OCI-LY3 (cell line): ENCODE data around the gene DNTTIP2.

ENCODE experiments used
- H2AFZ ChIP-seq: fragments of 200-600, 300-600 bp; shearing (Covaris generic); 2 replicates; pipeline ENCODE4 v1.6.0; 2014; ENCODE audit warnings: antibody characterized with exemption, low read depth, low read length
- H3K27ac ChIP-seq: fragments of 200-600, 300-600 bp; sonication (generic); 2 replicates; pipeline ENCODE4 v1.5.1; 2014; ENCODE audit warnings: mild to moderate bottlenecking, low read length, moderate library complexity, mixed read lengths
- H3K27me3 ChIP-seq: fragments of 200-600, 300-600 bp; sonication (generic); 2 replicates; pipeline ENCODE4 v1.6.1; 2014; ENCODE audit warnings: low read depth, low read length, mixed read lengths
- H3K36me3 ChIP-seq: fragments of 200-600, 300-600 bp; sonication (generic); replicated peaks from 2 replicates; pipeline ENCODE3; 2014; ENCODE audit warnings: low read depth, low read length, mixed read lengths
- H3K4me1 ChIP-seq: fragments of 300-600, 200-600 bp; sonication (generic); 2 replicates; pipeline ENCODE4 v1.6.1; 2014; ENCODE audit warnings: low read length, mixed read lengths
- H3K4me2 ChIP-seq: fragments of 200-600, 300-600 bp; sonication (generic); 2 replicates; pipeline ENCODE4 v1.6.1; 2014; ENCODE audit warnings: low read length, mixed read lengths
- H3K4me3 ChIP-seq: fragments of 300-600, 200-600 bp; sonication (generic); 2 replicates; pipeline ENCODE4 v1.5.1; 2014; ENCODE audit warnings: antibody characterized with exemption, mild to moderate bottlenecking, low read length, moderate library complexity
- H3K79me2 ChIP-seq: fragments of 300-600, 200-600 bp; shearing (Covaris generic); 2 replicates; pipeline ENCODE4 v1.6.1; 2014; ENCODE audit warnings: mild to moderate bottlenecking, low read length, mixed read lengths
- H3K9ac ChIP-seq: fragments of 300-600, 200-600 bp; shearing (Covaris generic); 2 replicates; pipeline ENCODE4 v1.6.0; 2014; ENCODE audit warnings: mild to moderate bottlenecking, low read length, moderate library complexity
- H3K9me3 ChIP-seq: fragments of 200-600, 300-600 bp; shearing (Covaris generic); 2 replicates; pipeline ENCODE4 v1.6.1; 2014; ENCODE audit warnings: low read length, mixed read lengths; ENCODE audit not compliant: insufficient read depth
- H4K20me1 ChIP-seq: fragments of 200-600, 300-600 bp; sonication (generic); 2 replicates; pipeline ENCODE4 v1.6.1; 2016; ENCODE audit warnings: low read length, mixed read lengths; ENCODE audit not compliant: insufficient read depth
- EZH2phosphoT487 ChIP-seq: fragments of 200-600 bp; shearing (Covaris generic); IDR thresholded peaks from 2 replicates; pipeline ENCODE4 v1.6.1; 2018; ENCODE audit warnings: antibody characterized with exemption, mixed run types, low read depth
- TF ChIP-seq, protein P1 (sequence below): fragments of 200-600, 300-600 bp; sonication (generic); IDR thresholded peaks from 2 replicates; pipeline ENCODE4 v1.5.1; 2014; ENCODE audit warnings: antibody characterized with exemption, low read length, low read depth

Gene DNTTIP2

DNA sequence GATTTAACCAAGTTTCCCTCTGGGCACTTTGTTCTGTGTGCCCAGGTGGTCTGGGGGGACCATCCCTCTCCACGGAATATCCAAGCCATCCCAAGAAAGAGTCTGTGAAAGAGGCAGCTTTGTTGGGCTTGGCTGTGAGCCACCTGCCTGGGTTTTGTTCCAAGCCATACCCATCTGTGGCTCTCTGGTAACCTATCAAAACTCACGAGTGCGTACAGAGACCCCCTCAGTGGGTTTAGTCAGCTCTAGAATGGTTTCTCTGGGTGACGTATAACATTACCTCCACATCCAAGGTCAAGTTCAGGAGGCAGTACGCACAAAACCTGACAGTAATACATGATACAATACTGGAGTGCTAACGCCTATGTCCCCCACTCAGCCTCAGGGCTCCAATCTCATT lies 54.2 kb downstream of the DNTTIP2 start:
- Histone ChIP-seq H3K4me2 (no peak overlapping the region), H3K4me1 (peaks cover 9% of the 10 kb centered on the region), H3K9me3 (no peaks in the 10 kb centered on the region), H4K20me1 (no peaks in the 10 kb centered on the region), H3K27ac (no peak overlapping the region), H3K9ac (no peak overlapping the region), H3K27me3 (no peaks in the 10 kb centered on the region), H2AFZ (no peak overlapping the region), H3K4me3 (no peak overlapping the region), H3K79me2 (no peaks in the 10 kb centered on the region), H3K36me3 (no peaks in the 10 kb centered on the region)
- no peak for TF ChIP-seq EZH2phosphoT487
- TF ChIP-seq, protein P1, sequence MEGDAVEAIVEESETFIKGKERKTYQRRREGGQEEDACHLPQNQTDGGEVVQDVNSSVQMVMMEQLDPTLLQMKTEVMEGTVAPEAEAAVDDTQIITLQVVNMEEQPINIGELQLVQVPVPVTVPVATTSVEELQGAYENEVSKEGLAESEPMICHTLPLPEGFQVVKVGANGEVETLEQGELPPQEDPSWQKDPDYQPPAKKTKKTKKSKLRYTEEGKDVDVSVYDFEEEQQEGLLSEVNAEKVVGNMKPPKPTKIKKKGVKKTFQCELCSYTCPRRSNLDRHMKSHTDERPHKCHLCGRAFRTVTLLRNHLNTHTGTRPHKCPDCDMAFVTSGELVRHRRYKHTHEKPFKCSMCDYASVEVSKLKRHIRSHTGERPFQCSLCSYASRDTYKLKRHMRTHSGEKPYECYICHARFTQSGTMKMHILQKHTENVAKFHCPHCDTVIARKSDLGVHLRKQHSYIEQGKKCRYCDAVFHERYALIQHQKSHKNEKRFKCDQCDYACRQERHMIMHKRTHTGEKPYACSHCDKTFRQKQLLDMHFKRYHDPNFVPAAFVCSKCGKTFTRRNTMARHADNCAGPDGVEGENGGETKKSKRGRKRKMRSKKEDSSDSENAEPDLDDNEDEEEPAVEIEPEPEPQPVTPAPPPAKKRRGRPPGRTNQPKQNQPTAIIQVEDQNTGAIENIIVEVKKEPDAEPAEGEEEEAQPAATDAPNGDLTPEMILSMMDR, result no peak

DNA sequence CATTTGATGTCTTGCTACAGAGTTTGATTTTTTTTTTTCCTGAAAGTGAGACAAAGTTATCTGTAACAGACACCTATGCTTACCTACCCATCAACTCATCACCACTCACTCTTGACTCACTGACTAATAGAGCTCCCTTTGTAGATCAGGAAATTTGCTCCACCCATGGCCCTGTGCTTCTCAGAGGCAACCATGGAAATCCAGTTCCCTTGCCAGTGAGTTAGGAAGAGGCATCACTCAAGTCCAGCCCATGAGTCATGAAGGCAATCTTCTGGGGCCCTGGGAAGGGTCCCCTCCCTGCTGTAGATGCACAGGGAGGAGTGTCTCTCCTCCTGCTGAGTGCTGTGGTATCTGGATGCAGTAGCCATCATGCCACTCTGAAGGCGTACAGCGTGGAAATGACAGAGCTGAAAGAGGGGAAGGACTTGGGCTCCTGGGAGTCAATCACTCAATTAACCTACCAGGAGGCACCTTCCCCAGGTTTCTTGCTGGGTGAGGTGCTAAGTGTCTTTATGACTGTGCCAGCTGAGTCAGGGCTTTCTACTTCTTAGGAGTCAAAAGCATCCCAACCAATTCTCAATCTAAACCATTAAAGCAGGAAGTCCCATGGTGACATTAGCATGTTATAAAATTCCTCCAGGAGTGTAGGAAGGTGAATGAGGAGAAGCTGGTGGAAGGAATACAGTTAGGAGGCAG lies 56.1 kb downstream of the DNTTIP2 start:
- peaks cover 13% of the 10 kb centered on the region for H3K4me1 ChIP-seq
- TF ChIP-seq, protein P1, result no peak
- TF ChIP-seq EZH2phosphoT487, result no peak
- no peak overlapping the region for H3K4me2 ChIP-seq
- no peaks in the 10 kb centered on the region for H3K27me3 ChIP-seq
- no peaks in the 10 kb centered on the region for H4K20me1 ChIP-seq
- no peak overlapping the region for H3K4me3 ChIP-seq
- no peak overlapping the region for H3K9ac ChIP-seq
- no peak overlapping the region for H3K27ac ChIP-seq
- H2AFZ ChIP-seq, result no peak overlapping the region
- no peaks in the 10 kb centered on the region for H3K79me2 ChIP-seq
- H3K9me3 ChIP-seq, result no peaks in the 10 kb centered on the region
- no peaks in the 10 kb centered on the region for H3K36me3 ChIP-seq

DNA sequence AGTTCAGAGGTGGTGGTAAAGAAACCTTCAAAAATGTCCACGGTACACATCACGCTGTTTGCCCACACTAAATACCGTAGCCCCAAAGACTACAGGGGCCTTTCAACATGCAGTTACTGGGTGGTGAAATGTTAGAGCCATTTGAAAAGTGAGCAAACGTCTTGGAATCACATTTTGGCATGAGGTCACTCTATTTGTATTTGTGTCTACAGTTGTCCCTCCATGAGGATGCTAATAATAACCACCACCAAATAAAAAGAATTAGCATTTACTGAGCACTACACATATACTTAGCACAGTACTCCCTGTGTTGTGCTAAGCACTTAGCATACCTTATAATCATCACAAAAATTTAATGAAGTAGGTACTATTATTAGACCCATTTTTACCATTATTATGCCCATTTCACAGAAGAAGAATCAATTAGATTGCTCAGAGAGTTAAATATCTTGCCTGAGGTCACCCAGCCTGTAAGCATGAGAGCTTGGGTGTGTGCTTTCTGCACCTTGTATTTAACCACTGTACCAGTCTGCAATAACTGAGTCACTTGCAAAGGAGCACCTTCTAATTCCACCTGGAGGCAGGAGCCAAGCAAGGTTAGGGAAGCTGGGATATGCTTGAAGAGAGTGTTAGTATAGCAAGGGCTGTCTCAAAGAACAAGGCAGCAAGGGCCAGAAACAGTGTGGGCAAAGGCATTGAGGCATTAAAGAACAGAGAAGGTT lies 57.4 kb downstream of the DNTTIP2 start:
- H3K27ac ChIP-seq, result no peak overlapping the region
- H4K20me1 ChIP-seq, result no peaks in the 10 kb centered on the region
- no peak overlapping the region for H3K4me3 ChIP-seq
- H3K79me2 ChIP-seq, result no peaks in the 10 kb centered on the region
- H3K27me3 ChIP-seq, result no peaks in the 10 kb centered on the region
- no peak for TF ChIP-seq EZH2phosphoT487
- TF ChIP-seq, protein P1, result no peak
- no peak overlapping the region for H2AFZ ChIP-seq
- no peak overlapping the region for H3K9ac ChIP-seq
- no peaks in the 10 kb centered on the region for H3K9me3 ChIP-seq
- peaks cover 18% of the 10 kb centered on the region for H3K4me1 ChIP-seq
- H3K4me2 ChIP-seq, result no peak overlapping the region
- H3K36me3 ChIP-seq, result no peaks in the 10 kb centered on the region

DNA sequence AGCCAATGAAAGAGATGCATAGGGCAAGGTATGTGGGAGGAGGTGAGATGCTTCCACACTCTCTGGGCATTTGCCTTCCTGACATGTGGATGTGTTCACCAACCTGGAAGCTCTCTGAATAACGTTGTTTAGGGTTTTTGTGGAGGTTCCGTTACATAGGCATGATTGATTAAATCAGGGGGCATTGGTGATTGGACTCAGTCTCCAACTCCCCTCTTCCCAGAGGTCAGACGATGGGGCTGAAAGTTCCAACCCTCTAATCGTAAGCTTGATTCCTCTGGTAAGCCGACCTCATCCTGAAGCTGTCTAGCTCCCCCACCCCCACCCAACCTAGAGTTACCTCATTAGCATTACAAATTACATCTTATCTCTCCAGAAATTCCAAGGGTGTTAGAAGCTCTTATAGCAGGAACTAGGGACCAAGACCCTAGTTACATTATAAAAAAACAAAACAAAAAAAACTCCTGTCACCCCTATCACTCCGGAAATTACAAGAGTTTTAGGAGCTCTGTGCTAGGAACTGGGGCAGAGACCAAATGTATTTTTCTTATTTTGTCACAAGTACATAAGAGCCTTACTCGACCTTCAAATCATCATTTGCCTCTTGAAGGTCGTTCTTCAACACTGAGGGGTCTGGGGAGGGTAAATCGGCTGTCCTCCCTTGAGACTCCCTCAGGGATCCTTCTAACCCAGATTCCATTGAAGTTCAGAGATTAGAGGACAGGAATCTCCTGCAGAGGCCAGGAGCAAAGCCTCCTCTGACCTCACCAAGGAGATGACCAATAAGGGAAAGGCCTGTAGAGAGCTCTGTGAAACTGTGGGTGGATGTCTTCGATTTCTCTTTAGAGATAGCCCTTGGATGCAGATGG lies 58.2 kb downstream of the DNTTIP2 start:
- no peaks in the 10 kb centered on the region for H4K20me1 ChIP-seq
- H3K27me3 ChIP-seq, result no peaks in the 10 kb centered on the region
- no peak overlapping the region for H3K9ac ChIP-seq
- no peak overlapping the region for H3K27ac ChIP-seq
- no peaks in the 10 kb centered on the region for H3K79me2 ChIP-seq
- H3K4me1 ChIP-seq, result peaks cover 18% of the 10 kb centered on the region
- no peak overlapping the region for H3K4me2 ChIP-seq
- no peaks in the 10 kb centered on the region for H3K9me3 ChIP-seq
- H2AFZ ChIP-seq, result no peak overlapping the region
- no peaks in the 10 kb centered on the region for H3K36me3 ChIP-seq
- no peak overlapping the region for H3K4me3 ChIP-seq
- TF ChIP-seq EZH2phosphoT487, result no peak
